Measurements from ENCODE around the gene TFIP11.

Gene TFIP11

DNA sequence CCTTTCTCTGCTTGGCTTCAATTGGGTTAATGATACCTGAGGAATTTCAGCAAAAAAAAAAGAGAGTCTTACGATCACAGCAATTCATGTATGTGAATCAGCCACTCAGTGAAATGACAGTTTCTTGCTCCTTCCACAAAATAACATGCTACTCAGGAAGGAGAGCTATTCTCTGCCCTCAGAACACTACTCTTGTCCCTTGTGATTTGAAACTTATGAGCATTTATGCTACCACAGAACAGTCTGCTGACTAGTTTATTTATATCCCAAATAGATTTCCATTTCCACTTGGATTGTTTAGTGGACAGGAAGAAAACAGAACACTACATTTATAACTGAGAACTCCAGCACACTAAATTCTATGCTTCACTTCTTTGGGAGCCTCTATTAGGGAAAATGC lies 8.5 kb downstream of the TFIP11 start:
- no peak for DNase-seq (ENCODE audit: low read depth in 2 of 2)

DNA sequence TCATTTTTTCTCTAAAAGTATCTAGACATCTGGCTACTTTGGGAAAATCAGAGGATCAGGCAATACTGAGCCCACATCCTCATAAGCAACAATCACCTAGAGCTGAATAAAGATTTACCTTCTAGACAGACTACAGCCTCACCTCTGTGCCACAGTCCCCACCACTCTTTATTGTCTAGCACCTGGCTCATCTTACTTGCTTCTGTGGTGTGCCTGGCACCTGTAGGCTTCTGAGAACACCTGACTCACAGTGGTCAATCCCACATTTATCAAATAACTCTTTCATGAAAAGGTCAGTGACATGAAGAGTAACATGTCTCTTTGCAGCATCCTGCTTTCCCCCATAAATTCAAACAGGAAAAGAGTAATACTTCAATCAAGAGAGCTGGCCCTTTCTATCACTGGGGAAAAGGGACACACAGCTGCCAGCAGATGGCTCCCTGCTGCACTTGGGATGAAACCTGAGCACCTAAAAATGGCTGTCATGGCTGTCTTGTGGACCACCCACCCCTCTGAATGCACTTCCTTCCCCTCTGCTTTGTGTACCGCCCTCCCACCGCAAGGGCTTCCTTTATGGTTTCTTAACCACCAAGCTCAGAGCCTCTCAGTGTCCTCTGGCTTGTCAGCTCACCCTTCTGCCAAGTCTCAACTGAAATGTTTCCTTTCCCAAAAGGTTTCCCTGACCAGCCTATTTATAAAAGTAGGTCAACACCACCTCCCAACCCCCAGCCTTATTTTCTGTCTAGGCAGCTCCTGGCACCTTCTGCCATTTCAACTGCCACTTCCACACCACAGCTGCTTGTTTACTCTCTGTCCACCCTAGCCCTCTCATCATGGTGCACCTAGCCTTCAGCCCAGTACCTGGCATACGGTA lies 9.3 kb downstream of the TFIP11 start:
- peak; percentile 18 to 32 for DNase-seq (ENCODE audit: low read depth in 2 of 2)

DNA sequence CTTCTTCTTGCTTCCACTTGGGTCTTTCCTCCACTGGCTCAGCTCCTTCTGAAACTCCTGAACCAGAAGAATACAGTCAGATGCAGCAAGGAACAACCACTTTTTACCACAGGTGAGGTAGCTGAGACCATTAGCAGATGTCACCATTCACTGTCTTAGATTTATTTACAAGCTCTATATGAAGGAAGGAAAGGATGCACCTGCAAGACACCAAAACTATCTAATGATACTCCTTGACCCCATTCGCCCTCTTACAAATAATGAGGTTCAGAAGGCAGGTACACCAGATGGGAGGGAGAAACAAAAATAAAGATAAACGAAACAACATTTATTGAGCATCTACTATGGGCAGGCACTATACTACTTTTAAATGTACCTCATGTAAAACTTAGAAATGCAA lies 10.3 kb downstream of the TFIP11 start:
- no peak for DNase-seq (ENCODE audit: low read depth in 2 of 2)

DNA sequence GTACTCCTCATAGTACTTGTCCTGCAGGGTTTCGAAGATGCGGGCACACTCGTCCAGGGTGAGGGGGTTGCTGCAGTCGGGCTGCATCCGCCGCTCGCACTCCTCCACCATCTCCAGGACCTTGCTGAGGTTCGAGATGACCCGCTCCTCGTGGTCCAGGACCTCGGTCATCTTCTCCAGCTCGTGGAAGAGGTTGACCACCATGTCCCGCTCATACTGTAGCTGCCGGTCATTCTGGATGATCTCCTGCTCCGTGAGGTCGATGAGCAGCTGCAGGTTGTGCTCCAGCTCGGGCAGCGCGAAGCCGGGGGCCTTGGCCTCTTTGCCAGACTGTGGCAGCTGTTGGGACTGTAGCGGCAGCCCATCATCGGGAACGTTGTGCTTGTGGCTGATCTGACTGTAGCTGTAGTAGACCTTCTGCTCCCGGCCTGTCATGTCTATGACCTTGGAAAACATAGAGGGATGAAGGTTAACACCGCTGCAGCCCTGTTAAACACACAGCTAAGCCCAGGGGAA lies 13.0 kb downstream of the TFIP11 start:
- no peak for DNase-seq (ENCODE audit: low read depth in 2 of 2)

DNA sequence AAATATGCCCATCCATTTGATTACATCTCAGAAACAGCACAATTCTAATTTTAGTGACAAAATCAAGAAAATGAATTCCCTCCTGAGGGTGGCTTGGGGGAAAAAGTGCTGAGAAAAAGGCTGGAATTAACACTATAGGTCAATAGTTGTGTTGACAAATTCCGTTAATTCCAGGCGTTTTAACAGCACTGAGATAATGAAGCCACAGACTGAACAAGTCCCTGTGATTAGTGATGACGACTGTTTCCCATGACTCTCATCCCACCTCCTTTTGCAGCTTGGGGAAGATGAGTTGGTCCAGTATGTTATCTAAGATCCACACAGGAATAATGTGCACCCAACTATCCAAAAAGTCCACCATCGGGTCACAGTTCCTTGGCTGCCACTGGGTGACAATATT lies 15.8 kb downstream of the TFIP11 start:
- no peak for DNase-seq (ENCODE audit: low read depth in 2 of 2)

DNA sequence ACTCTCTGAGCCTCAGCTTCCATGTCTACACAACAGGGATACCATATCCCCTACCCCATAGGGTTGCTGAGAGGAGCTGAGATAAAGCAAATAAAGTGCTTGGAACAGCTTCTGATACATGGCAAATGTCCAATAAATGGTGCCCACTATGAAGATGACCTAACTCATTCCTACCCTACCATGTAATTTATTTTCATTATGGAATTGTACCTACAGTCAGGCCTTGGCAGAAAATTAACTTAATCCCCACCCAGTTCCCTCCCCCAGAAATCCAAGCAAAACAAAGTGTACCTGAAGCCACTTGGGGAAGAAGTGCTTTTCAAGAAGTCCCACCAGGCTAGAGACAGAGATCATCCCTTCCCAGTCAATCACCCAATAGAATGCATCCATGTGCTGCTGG lies 17.8 kb downstream of the TFIP11 start:
- no peak for DNase-seq (ENCODE audit: low read depth in 2 of 2)

DNA sequence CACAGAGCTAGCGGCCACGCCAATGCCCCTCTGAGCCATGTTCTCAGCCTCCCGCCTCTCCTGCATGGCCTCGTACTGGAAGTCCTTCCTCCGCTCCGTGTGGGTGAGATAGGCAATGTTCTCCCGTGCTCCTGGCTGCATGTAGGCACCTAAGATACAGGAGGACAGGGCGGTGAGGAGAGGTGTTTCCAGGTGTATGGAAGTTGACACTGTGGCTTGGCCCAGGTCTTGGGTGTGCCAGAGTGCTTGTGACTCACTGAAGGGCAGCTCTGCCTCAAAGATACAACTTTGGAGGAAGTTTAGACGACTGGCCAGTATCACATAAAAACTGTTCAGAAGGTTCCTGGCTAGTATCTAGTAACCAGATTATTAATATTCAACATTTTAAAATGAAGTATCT lies 20.1 kb downstream of the TFIP11 start:
- DNase-seq (ENCODE audit: low read depth in 2 of 2), result no peak

DNA sequence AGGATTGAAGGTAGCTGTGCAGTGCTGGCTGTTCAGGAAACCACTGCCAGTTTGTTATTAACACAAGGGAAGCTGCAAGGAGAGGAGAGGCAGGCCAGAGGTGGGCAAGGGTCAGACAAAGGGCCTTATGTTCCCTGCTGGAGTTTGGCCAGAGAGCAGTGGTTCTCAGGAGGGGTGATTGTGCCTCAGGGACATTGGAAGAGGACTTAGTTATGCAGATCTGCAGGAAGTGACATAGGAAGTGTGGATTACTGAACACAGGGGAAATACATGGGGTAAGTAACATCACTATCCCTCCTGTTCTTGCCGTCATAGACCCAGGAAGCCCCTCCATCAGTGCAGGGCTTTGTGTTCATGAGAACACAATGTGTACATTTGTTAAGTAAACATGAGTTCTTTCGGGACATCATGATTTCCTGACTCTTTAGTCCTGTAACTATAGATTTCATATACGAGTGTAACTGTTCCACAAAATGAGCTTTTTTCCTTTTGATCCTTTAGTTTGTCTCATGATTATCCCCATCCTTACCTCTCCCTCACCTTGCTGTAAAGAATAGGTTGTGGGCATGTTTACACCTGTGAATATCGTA lies 22.7 kb downstream of the TFIP11 start:
- no peak for DNase-seq (ENCODE audit: low read depth in 2 of 2)

DNA sequence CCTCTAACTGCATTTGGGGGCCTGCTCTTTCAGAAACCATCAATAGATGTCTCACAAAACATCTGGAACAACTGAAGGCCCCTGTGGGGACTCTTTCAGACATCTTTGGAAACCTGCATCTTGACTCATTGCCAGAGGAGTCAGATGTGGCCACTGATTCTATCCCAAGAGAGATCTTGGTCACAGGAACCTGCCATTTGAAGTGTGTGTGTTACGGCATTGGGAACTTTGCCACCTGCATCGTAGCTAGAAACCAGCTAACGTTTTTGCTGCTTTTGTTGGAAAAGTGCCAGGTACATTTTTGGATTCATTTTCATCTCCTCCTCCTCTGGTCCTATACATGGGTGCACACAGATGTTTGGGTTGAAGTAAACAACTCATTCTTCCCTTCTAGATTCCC lies 24.3 kb downstream of the TFIP11 start:
- no peak for DNase-seq (ENCODE audit: low read depth in 2 of 2)

DNA sequence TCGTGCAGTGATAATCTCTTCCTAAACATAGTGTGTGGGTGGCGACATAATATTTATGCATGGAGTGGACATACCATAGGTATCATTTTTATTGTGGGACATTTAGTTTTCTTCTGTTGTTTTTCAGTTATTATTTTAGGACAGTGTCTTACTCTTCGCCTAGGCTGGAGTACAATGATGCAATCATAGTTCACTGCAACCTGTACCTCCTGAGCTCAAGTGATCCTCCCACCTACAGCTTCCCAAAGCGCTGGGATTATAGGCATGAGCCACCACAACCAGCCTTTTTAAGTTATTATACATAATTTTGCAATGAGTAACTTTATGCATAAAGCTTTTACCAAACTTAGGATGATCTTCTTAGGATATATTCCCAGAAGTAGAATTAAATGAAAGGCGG lies 25.9 kb downstream of the TFIP11 start:
- no peak for DNase-seq (ENCODE audit: low read depth in 2 of 2)

DNA sequence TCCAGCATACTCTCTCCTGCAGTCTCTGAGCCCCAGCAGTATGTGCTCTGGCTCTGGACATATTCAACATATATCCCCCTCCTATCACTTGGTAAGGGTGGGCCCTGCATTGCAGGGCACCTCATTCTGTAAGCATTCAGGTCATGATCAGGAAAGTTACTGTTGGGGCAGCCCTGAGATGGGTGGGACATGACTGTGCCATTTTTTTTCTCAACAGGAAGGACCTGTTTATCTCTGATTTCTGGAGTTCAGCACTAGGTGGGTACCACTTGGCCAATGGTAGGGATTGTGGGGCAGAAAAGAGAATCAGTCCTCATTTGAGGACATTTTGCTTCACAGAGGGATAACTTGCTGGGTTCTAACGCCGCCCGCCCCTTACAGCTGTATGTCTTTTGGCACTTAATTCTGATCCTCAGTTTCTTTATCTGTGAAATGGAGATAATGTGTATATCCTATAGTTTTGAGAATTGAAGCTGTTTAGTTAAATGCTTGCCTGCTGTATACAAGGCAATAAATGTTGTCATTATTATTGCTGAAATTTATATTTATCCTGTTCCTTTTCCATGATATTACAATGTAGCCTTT lies 26.4 kb downstream of the TFIP11 start:
- no peak for DNase-seq (ENCODE audit: low read depth in 2 of 2)

DNA sequence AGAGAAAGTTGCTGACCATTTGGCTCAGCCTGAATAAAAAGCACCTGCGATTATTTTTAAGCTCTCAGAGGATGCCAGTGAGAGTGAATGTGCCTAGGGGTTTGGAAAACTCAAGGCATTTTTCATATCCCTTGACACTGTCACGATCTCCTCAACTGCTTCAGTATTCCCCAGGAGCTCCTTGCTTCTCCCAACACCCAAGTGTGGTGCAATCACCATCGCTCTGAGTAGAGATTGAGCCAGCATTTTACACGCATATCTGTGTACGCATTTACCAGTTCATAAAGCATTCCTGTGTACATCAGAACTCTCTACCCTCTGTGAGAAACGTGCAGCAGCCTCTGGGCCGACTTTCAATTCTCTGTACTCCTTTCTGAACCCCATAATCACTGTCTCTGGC lies 27.3 kb downstream of the TFIP11 start:
- DNase-seq (ENCODE audit: low read depth in 2 of 2), result no peak

DNA sequence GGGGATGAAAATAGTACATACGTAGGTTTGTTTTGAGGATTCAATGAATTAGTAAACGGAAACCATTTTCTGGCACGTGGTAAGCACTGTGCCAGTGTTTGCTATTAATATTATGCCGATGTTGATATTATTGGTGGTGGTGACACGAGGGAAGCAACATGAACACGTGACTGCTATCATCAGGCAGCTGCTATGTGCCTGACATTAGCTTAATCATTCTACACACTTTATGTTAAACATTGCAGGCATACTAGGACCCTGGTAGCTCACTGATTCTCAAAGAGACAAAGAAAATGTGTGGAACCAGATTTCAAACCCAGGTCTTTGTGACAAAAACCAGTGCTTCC lies 27.9 kb downstream of the TFIP11 start:
- DNase-seq (ENCODE audit: low read depth in 2 of 2), result no peak

DNA sequence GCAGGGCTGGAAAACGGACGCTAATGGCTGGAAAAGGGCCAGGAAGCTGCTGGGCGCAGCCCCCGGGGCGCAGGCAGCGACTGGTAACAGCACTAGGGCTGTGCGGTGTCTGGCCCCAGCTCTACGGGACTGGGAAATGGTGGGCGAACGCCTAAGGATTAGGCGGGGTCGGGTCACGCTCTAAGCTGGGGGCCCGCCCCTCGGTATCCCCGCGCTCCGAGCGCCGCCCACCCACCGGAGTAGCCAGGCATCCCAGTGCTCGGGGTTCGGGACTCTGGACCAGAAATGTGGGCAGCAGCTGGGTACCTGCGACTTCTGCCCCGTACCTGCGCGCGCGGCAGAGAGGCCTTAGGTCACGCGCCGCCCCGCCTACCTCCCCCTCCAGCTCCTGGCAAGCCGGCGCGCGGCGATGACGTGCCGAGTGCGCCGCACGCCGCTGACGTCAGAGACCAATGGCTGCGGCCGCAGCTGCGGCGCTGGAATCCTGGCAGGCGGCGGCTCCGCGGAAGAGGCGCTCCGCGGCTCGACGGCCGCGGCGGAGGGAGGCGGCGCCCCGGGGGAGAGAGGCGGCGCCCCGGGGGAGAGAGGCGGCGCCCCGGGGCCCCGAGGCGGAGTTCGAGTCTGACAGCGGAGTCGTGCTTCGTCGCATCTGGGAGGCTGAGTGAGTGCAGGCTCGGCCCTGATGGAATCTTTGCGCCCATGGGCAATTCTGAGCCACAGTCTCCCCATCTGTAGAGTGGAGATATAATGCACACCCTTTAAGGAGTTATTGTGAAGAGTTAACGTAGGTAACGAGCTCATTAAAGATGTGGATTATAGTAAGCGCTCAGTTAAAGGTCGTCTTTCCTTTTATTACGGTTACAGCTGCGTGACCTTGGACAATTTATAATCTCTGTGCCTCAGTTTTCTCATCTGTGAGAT lies 28.6 kb downstream of the TFIP11 start, which contains the start of the genes HPS4 and SRRD:
HPS4 (minus strand) TSS at position 345 of the 921 bp plus-strand sequence. CDS start 2,021 bp downstream, outside the sequence.
SRRD (plus strand) TSS at position 439 of the 921 bp plus-strand sequence; CDS start at position 453, 14 bp downstream.
- peak; percentile 81 to 87 for DNase-seq (ENCODE audit: low read depth in 2 of 2)

DNA sequence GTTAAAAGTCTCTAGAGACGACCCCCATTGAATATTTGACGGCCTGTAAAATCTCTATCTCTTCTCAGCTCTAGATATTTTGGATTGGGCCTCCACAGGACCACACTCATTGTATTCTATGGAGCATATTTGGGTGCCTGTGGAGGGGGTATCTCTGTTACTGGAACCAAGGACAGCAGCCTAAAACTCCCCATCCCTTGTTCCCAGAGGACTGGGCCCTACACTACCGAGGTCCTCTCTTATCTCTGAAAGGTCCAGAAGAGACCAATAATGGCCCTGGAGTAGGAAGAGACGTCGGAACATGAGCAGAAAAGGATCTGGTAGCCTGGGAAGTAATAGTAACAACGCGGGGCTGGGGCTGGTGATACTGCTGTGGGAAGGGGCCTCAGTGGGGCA lies 29.2 kb downstream of the TFIP11 start:
- DNase-seq (ENCODE audit: low read depth in 2 of 2), result no peak

DNA sequence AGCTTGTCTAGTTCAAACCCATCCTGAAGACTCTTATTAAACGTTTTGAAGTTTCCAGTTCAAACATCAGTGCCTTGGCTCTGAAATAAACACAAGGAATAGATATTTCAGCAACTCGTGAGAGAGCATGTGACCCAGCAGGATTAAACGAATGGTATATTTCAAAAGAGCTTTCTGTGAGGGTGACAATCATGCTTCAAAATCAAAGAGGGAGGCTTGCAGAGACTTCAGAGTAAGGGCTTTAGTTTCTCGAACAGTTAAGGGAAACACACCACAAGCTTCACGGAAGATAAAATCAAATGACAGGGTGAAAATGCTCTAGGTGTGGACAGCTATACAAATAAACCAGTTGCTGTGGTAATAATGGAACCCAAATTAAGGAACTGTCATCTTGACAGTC lies 30.1 kb downstream of the TFIP11 start:
- DNase-seq (ENCODE audit: low read depth in 2 of 2), result no peak

DNA sequence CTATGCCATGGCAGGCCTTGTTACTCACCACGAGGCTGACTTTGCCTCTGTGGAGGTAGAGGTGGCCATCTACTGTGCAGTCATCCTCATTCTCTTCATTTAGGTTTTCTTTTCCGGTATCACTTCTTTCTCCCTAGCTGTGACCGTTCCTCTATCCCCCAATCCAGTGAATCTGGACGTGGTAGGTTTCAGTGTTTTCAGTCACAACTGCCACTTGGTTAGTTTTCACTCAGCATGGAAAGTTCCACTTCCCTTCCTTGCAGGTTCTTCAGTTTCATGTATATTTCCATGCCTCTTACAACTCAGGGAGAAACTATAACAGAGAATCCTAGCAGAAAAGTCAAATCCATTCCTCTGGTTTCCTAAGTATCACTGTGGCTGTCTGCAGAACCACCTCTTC lies 30.6 kb downstream of the TFIP11 start:
- no peak for DNase-seq (ENCODE audit: low read depth in 2 of 2)

DNA sequence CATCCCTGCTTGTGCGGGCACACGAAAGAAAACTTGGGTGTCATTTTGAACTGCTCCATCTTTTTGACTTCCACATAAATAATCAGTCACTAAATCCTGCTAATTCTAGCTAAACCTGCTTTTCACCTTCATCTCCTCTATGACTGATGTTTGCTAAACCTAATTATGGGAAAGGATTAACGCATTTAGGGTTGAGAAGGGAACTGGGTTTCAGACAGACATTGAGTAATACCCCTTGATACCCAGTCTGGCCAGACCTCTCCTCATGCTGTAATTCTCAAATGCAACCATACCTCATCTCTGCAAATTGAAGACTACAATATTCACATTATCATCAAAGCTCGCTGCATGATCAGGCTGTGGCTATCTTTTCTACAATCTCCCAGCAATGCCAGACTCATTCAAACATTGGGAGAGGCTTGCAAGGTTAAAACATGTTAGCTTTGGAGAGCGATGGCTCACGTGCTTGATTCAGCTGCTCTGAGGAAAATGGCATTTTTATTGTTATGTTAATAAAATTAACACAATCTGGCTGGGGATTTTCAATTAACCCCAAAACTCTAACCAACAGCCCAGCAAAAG lies 31.1 kb downstream of the TFIP11 start:
- DNase-seq (ENCODE audit: low read depth in 2 of 2), result no peak

DNA sequence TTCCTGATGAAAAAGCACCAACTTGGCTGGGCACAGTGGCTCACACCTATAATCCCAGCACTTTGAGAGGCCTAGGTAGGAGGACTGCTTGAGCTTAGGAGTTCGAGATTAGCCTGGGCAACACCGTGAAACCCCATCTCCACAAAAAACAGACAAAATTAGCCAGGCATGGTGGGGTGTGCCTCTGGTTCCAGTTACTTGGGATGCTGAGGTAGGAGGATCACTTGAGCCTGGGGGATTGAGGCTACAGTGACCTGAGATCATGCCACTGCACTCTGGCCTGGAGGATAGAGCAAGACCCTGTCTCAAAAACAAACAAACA lies 31.7 kb downstream of the TFIP11 start:
- no peak for DNase-seq (ENCODE audit: low read depth in 2 of 2)

DNA sequence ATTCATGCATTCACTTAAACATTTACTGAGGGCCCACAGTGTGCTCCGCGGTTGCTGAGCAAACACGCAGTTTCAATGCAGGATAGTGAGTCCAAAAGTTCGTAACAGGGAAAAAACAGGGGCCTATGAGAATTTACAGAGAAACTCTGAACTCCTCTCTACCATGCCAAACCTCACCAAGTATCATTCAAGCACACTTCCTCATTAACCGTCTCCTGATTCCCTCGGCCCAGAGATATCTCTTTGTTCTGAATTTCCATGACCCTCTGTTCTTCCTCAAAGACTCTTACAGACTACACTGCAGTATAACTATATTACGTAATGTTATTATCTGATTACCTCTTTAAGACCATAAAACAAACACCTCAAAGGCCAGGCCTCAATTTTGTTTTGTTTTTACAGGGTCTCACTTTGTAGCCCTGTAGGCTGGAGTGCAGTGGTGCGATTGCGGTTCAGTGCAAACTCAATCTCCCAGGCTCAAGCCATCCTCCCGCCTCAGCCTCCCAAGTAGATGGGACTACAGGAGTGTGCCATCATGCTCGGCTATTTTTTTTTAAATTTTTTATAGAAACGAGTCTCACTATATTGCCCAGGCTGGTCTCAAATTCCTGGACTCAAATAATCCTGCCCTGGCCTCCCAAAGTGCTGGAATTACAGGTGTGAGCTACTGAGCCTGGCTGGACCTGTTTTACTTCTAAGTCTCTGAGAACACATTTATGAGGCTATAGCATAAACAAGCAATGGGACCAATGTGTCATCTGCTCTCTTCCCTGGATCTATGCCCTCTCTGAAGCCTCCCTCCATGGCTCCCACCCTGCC lies 32.3 kb downstream of the TFIP11 start:
- no peak for DNase-seq (ENCODE audit: low read depth in 2 of 2)
